Liver (tissue), 9 donors: ENCODE data around the gene EXOC8. TPM values are rescaled to one million over a fixed set of nuclear protein-coding genes. Genes with fewer than 3 reads are reported as not detected.

Experiments
- DNase-seq: peaks from one replicate; pipeline ENCODE4 v3.0.0-alpha.2; 2017; ENCODE audit warnings: low spot score
- H3K27ac ChIP-seq, 2 donors: one replicate each; pipeline ENCODE4 v1.7.0; 2013; ENCODE audit warnings: inconsistent platforms in 2 of 2, low read length in 2 of 2, control low read depth in 1 of 2, low read depth in 1 of 2, mild to moderate bottlenecking in 1 of 2
- H3K27me3 ChIP-seq, 4 donors: one replicate each; pipeline versions ENCODE4 v1.6.1 to v1.7.0; 2013; ENCODE audit warnings: low read length in 3 of 4, inconsistent platforms in 1 of 4, mild to moderate bottlenecking in 1 of 4, moderate library complexity in 1 of 4; ENCODE audit not compliant: control insufficient read depth in 4 of 4, insufficient read depth in 4 of 4
- H3K36me3 ChIP-seq, 4 donors: one replicate each; pipeline versions ENCODE4 v1.6.1 to v1.7.0; 2013; ENCODE audit warnings: low read length in 3 of 4, mild to moderate bottlenecking in 3 of 4, low read depth in 1 of 4, moderate library complexity in 1 of 4; ENCODE audit not compliant: control insufficient read depth in 4 of 4, insufficient read depth in 3 of 4
- H3K4me1 ChIP-seq, 4 donors: one replicate each; pipeline versions ENCODE4 v1.6.1 to v1.7.0; 2013; ENCODE audit warnings: low read length in 3 of 4, mild to moderate bottlenecking in 3 of 4, moderate library complexity in 1 of 4; ENCODE audit not compliant: control insufficient read depth in 4 of 4, insufficient read depth in 4 of 4
- H3K4me3 ChIP-seq, 3 donors: one replicate each; pipeline versions ENCODE4 v1.6.1 to v1.7.0; 2013; ENCODE audit warnings: low read length in 3 of 3, control low read depth in 1 of 3, low read depth in 1 of 3, mild to moderate bottlenecking in 1 of 3
- H3K9ac ChIP-seq, 2 donors: one replicate each; pipeline ENCODE4 v1.7.0; 2013; ENCODE audit warnings: low read length in 2 of 2, mild to moderate bottlenecking in 2 of 2, moderate library complexity in 2 of 2, control low read depth in 1 of 2, low read depth in 1 of 2
- H3K9me3 ChIP-seq, 4 donors: one replicate each; pipeline versions ENCODE4 v1.6.1 to v1.7.0; 2013; ENCODE audit warnings: low read length in 3 of 4; ENCODE audit not compliant: control insufficient read depth in 4 of 4
- EGR1 ChIP-seq, 2 donors: IDR thresholded peaks; 2 replicates each; pipeline ENCODE4 v1.6.1; 2016 to 2018; ENCODE audit warnings: antibody characterized with exemption in 2 of 2, low read depth in 2 of 2
- FOXA1 ChIP-seq: IDR thresholded peaks from 2 replicates; pipeline ENCODE4 v1.6.1; 2016; ENCODE audit warnings: antibody characterized with exemption
- GABPA ChIP-seq, 2 donors: IDR thresholded peaks in 1 of 2; conservative IDR thresholded peaks in 1 of 2; 2 replicates each; pipeline ENCODE4 v1.6.1; 2016; ENCODE audit warnings: antibody characterized with exemption in 2 of 2, mild to moderate bottlenecking in 1 of 2, moderate library complexity in 1 of 2
- HNF4A ChIP-seq, 2 donors: conservative IDR thresholded peaks; 2 replicates each; pipeline ENCODE4 v1.6.1; 2016; ENCODE audit warnings: antibody characterized with exemption in 2 of 2, mild to moderate bottlenecking in 2 of 2
- HNF4G ChIP-seq: IDR thresholded peaks from 2 replicates; pipeline ENCODE4 v1.6.1; 2016; ENCODE audit warnings: antibody characterized with exemption
- NR2F2 ChIP-seq: IDR thresholded peaks from 2 replicates; pipeline ENCODE4 v1.6.1; 2016; ENCODE audit warnings: antibody characterized with exemption
- RAD21 ChIP-seq, 2 donors: IDR thresholded peaks; 2 replicates each; pipeline ENCODE4 v1.6.1; 2016; ENCODE audit warnings: antibody characterized with exemption in 2 of 2, mild to moderate bottlenecking in 2 of 2
- RXRA ChIP-seq, 2 donors: IDR thresholded peaks; 2 replicates each; pipeline ENCODE4 v1.6.1; 2017 to 2018; ENCODE audit warnings: antibody characterized with exemption in 2 of 2, mild to moderate bottlenecking in 1 of 2
- SP1 ChIP-seq: IDR thresholded peaks from 2 replicates; pipeline ENCODE4 v1.6.1; 2018; ENCODE audit warnings: antibody characterized with exemption, mild to moderate bottlenecking
- TAF1 ChIP-seq: conservative IDR thresholded peaks from 2 replicates; pipeline ENCODE4 v1.6.1; 2016; ENCODE audit warnings: antibody characterized with exemption, mild to moderate bottlenecking
- YY1 ChIP-seq: IDR thresholded peaks from 2 replicates; pipeline ENCODE4 v1.6.1; 2016; ENCODE audit warnings: antibody characterized with exemption, mild to moderate bottlenecking
- WGBS: extraction: QIAGEN DNeasy Blood & Tissue Kit; methylation state at CpG from one replicate; pipeline ENCODE4 v1.1.7; 2013; 5-methylcytosine and 5-hydroxymethylcytosine counted together
- polyA plus RNA-seq, 2 donors: library from polyadenylated mRNA; stranded (reverse) in 1 of 2; unstranded in 1 of 2; fragments of 200-250 nt in 1 of 2; fragments of >200 nt in 1 of 2; fragmentation: Nextera tagmentation in 1 of 2; extraction: Ambion mirVana in 1 of 2; gene quantifications; one replicate each; pipeline versions ENCODE4 v1.2.1 to v1.2.3, GENCODE V29; 2013 to 2015
- total RNA-seq, 2 donors: library from RNA; depleted of rRNA; stranded (reverse); fragments of >200 nt; gene quantifications; one replicate each; pipeline ENCODE4 v1.2.3, GENCODE V29; 2014
- TF ChIP-seq, protein P1 (sequence below): IDR thresholded peaks from 2 replicates; pipeline ENCODE4 v1.6.1; 2016; ENCODE audit warnings: antibody characterized with exemption
- TF ChIP-seq, protein P2 (sequence below): IDR thresholded peaks from 2 replicates; pipeline ENCODE4 v1.6.1; 2016; ENCODE audit warnings: antibody characterized with exemption
- TF ChIP-seq, protein P3 (sequence below): fragments of 150-350 bp; IDR thresholded peaks from 2 replicates; pipeline ENCODE4 v1.5.1; 2017; ENCODE audit warnings: improper control_type of control experiment, low read depth, low read length; ENCODE audit not compliant: missing input control
- TF ChIP-seq, protein P4 (sequence below): IDR thresholded peaks from 2 replicates; pipeline ENCODE4 v1.6.1; 2016; ENCODE audit warnings: antibody characterized with exemption, mild to moderate bottlenecking
- TF ChIP-seq, protein P5 (sequence below): IDR thresholded peaks from 2 replicates; pipeline ENCODE4 v1.6.1; 2016; ENCODE audit warnings: antibody characterized with exemption
- donor health status: healthy.
- donor health status: healthy.
- donor health status: healthy.
- donor health status: healthy.
- donor health status: healthy.

The EXOC8 gene
- total and polyA plus RNA-seq, 4 donors: 1.6 to 13.4 (median 7.5) TPM

DNA sequence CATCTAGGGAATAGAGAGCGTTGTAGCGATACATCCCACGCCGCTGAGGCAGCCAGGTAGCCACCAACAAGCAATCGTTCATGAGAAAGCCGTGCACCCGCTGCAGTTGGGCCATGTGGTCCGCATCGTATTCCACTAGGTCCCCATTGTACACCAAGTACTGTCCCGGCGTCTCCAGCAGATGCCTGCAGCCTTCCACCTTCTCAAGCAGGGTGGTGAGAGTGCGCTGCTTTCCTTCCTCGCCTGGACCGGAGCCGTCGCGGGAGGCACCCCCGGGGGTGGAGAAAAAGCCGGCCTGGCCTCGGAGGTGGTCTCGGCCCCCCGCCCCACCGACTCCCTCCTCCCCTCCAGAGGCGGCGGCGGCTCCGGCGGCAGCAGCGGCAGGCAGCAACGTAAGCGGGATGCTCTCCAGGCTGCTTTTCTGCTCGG, 595 bp downstream of the EXOC8 start:
- H3K4me1 ChIP-seq: peaks cover 8 to 53% (median 47%) of the 10 kb centered on the region in 4 donors
- TF ChIP-seq, protein P1, sequence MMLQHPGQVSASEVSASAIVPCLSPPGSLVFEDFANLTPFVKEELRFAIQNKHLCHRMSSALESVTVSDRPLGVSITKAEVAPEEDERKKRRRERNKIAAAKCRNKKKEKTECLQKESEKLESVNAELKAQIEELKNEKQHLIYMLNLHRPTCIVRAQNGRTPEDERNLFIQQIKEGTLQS: no peak
- TF ChIP-seq SP1: no peak
- TF ChIP-seq, protein P2, sequence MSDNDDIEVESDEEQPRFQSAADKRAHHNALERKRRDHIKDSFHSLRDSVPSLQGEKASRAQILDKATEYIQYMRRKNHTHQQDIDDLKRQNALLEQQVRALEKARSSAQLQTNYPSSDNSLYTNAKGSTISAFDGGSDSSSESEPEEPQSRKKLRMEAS: no peak
- no peak for TF ChIP-seq GABPA (IDR thresholded peaks at IDR 0.05 in 1 of 2, conservative IDR thresholded peaks at IDR 0.05 in 1 of 2)
- TF ChIP-seq TAF1: no peak
- TF ChIP-seq HNF4G: no peak
- TF ChIP-seq, protein P3, sequence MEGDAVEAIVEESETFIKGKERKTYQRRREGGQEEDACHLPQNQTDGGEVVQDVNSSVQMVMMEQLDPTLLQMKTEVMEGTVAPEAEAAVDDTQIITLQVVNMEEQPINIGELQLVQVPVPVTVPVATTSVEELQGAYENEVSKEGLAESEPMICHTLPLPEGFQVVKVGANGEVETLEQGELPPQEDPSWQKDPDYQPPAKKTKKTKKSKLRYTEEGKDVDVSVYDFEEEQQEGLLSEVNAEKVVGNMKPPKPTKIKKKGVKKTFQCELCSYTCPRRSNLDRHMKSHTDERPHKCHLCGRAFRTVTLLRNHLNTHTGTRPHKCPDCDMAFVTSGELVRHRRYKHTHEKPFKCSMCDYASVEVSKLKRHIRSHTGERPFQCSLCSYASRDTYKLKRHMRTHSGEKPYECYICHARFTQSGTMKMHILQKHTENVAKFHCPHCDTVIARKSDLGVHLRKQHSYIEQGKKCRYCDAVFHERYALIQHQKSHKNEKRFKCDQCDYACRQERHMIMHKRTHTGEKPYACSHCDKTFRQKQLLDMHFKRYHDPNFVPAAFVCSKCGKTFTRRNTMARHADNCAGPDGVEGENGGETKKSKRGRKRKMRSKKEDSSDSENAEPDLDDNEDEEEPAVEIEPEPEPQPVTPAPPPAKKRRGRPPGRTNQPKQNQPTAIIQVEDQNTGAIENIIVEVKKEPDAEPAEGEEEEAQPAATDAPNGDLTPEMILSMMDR: no peak
- TF ChIP-seq, protein P4, sequence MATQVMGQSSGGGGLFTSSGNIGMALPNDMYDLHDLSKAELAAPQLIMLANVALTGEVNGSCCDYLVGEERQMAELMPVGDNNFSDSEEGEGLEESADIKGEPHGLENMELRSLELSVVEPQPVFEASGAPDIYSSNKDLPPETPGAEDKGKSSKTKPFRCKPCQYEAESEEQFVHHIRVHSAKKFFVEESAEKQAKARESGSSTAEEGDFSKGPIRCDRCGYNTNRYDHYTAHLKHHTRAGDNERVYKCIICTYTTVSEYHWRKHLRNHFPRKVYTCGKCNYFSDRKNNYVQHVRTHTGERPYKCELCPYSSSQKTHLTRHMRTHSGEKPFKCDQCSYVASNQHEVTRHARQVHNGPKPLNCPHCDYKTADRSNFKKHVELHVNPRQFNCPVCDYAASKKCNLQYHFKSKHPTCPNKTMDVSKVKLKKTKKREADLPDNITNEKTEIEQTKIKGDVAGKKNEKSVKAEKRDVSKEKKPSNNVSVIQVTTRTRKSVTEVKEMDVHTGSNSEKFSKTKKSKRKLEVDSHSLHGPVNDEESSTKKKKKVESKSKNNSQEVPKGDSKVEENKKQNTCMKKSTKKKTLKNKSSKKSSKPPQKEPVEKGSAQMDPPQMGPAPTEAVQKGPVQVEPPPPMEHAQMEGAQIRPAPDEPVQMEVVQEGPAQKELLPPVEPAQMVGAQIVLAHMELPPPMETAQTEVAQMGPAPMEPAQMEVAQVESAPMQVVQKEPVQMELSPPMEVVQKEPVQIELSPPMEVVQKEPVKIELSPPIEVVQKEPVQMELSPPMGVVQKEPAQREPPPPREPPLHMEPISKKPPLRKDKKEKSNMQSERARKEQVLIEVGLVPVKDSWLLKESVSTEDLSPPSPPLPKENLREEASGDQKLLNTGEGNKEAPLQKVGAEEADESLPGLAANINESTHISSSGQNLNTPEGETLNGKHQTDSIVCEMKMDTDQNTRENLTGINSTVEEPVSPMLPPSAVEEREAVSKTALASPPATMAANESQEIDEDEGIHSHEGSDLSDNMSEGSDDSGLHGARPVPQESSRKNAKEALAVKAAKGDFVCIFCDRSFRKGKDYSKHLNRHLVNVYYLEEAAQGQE: no peak
- no peak for TF ChIP-seq FOXA1
- TF ChIP-seq RAD21 (IDR thresholded peaks at IDR 0.05): no peak
- TF ChIP-seq YY1: no peak
- no peak for TF ChIP-seq NR2F2
- no peak for TF ChIP-seq HNF4A (conservative IDR thresholded peaks at IDR 0.05)
- TF ChIP-seq RXRA (IDR thresholded peaks at IDR 0.05): no peak
- TF ChIP-seq, protein P5, sequence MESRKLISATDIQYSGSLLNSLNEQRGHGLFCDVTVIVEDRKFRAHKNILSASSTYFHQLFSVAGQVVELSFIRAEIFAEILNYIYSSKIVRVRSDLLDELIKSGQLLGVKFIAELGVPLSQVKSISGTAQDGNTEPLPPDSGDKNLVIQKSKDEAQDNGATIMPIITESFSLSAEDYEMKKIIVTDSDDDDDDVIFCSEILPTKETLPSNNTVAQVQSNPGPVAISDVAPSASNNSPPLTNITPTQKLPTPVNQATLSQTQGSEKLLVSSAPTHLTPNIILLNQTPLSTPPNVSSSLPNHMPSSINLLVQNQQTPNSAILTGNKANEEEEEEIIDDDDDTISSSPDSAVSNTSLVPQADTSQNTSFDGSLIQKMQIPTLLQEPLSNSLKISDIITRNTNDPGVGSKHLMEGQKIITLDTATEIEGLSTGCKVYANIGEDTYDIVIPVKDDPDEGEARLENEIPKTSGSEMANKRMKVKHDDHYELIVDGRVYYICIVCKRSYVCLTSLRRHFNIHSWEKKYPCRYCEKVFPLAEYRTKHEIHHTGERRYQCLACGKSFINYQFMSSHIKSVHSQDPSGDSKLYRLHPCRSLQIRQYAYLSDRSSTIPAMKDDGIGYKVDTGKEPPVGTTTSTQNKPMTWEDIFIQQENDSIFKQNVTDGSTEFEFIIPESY: no peak
- no peak for TF ChIP-seq EGR1 (IDR thresholded peaks at IDR 0.05; ENCODE audit: low read depth in 2 of 2)
- H3K27ac ChIP-seq: peak overlapping the region; percentile 84 to 92
- no peaks in the 10 kb centered on the region for H3K9me3 ChIP-seq
- DNase-seq: no peak
- no peaks in the 10 kb centered on the region for H3K27me3 ChIP-seq
- H3K9ac ChIP-seq: peak overlapping the region; percentile 75 to 79
- no peaks in the 10 kb centered on the region for H3K36me3 ChIP-seq
- H3K4me3 ChIP-seq: peak overlapping the region; percentile 77 to 96 (median 95)
- 1% methylated on average over 32 of the region's 32 CpGs for WGBS
